Activated naive CD8-positive, alpha-beta T cell (primary cell): ENCODE data around the gene RFX1.
"Not testable (repeated sequence)": the region's sequence is repeated elsewhere in the genome, so short reads cannot be mapped to it uniquely, and the experiment has no call there.

Experiments
- H3K27ac Mint-ChIP-seq: one replicate; pipeline ENCODE4 v1.8.0; 2021; ENCODE audit warnings: mixed read lengths
- H3K27me3 Mint-ChIP-seq: one replicate; pipeline ENCODE4 v1.8.0; 2021; ENCODE audit warnings: mixed read lengths
- H3K36me3 Mint-ChIP-seq: one replicate; pipeline ENCODE4 v1.8.0; 2021; ENCODE audit warnings: mixed read lengths
- H3K4me1 Mint-ChIP-seq: one replicate; pipeline ENCODE4 v1.8.0; 2021; ENCODE audit warnings: low read depth, mixed read lengths
- H3K4me3 Mint-ChIP-seq: one replicate; pipeline ENCODE4 v1.8.0; 2021; ENCODE audit warnings: mild to moderate bottlenecking, mixed read lengths
- H3K9me3 Mint-ChIP-seq: one replicate; pipeline ENCODE4 v1.8.0; 2021; ENCODE audit warnings: low read depth, mixed read lengths

Gene RFX1

DNA sequence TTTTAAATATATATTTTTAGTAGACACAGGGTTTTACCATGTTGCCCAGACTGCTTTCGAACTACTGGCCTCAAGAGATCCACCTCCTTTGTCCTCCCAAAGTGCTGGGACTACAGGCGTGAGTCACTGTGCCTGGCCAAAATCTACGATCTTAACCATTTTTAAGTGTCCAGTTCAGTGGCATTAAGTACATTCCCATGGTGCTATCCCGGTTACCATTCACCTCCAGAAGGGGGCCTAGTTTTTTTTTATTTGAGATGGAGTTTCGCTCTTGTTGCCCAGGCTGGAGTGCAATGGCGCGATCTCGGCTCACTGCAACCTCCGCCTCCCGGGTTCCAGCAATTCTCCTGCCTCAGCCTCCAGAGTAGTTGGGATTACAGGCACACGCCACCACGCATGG is 29.0 kb upstream of the RFX1 start:
- H3K4me1 Mint-ChIP-seq, result peaks cover 27% of the 10 kb centered on the region
- H3K4me3 Mint-ChIP-seq, H3K36me3 Mint-ChIP-seq, H3K27ac Mint-ChIP-seq, H3K9me3 Mint-ChIP-seq, H3K27me3 Mint-ChIP-seq: not testable (repeated sequence)

DNA sequence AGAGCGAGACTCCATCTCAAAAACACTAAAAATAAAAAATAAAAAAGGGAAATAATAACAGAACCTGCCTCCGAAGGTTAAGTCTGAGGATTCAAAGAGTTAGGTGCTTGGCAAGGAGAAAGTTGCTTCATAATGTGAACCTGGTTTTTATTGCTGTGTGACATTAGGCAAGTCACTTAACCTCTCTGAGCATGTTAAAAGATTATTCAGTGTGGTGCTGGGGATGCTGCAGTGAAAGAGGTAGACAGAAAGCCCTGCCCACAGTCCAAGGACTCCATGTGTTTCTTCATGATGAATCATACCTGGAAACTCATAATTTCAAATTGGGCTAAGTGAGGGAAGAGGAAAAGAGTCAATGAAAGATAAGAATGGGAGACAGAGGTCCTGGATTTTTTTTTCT is 27.8 kb upstream of the RFX1 start:
- no peaks in the 10 kb centered on the region for H3K9me3 Mint-ChIP-seq
- peak overlapping the region; percentile 80 for H3K4me3 Mint-ChIP-seq
- H3K27me3 Mint-ChIP-seq, result no peaks in the 10 kb centered on the region
- H3K4me1 Mint-ChIP-seq, result peaks cover 29% of the 10 kb centered on the region
- H3K36me3 Mint-ChIP-seq, result peaks cover 3% of the 10 kb centered on the region
- peak overlapping the region; percentile 90 for H3K27ac Mint-ChIP-seq

DNA sequence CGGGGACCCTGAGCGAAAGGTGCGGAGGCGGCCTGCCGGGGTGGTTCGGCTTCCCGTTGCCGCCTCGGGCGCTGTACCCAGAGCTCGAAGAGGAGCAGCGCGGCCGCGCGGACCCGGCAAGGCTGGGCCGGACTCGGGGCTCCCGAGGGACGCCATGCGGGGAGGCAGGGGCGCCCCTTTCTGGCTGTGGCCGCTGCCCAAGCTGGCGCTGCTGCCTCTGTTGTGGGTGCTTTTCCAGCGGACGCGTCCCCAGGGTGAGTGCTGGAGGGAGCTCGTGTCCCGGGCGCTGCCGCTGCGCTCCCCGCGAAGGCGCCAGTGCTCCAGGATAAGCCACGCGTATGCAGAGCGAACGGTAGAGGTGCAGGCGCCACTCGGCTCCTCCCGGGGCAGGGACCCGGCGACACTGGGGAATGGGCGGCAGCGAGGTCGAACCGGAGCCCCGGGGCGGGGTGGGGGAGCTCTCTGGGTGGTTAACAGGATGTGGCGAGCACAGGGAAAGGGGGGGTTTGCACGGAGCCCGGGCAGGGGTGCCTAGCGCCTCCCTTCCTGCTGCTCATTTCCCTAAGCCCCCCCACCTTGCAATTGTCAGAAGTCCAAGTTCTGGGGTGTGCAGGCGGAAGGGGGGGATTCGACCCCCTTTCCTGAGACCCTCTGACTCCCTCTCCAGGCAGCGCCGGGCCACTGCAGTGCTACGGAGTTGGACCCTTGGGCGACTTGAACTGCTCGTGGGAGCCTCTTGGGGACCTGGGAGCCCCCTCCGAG is 25.8 kb upstream of the RFX1 start, which contains the start of gene IL27RA:
Gene IL27RA, plus strand, starts transcription at position 44 of the 762 bp plus-strand sequence. Its CDS starts 111 bp downstream, at position 155.
- Mint-ChIP-seq H3K9me3 (no peaks in the 10 kb centered on the region), H3K4me3 (peak within 1 kb of the TSS; percentile 92), H3K27ac (peak within 1 kb of the TSS; percentile 88), H3K36me3 (peaks cover 3% of the 10 kb centered on the region), H3K27me3 (no peaks in the 10 kb centered on the region), H3K4me1 (peaks cover 27% of the 10 kb centered on the region)

DNA sequence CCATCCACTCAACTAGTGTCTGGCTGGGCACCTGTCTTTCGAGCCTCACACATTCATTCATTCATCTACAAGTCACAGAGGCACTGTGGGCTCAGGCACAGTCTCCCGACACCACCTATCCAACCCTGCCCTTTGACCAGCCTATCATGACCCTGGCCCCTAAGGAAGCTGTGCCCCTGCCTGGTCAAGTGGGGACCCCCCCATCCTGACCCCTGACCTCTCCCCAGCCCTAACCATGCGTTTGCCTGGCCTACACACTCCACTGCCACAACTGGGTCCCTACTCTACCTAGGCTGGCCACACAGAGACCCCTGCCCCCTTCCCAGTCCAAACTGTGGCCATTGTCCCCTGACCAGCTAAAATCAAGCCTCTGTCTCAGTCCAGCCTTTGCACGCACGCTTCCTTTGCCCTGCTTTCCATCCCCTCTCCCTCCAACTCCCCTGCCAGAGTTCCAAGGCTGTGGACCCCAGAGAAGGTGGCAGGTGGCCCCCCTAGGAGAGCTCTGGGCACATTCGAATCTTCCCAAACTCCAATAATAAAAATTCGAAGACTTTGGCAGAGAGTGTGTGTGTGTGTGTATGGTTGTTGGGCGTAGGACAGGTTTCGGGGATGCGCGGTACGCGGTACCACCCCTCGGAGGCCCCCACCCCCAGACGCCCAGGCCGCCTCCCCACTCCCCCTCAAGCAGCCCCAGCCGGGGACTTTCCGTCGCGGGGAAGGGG is 25.0 kb upstream of the RFX1 start:
- H3K36me3 Mint-ChIP-seq, result peaks cover 3% of the 10 kb centered on the region
- H3K27ac Mint-ChIP-seq, result peak overlapping the region; percentile 36
- peaks cover 25% of the 10 kb centered on the region for H3K4me1 Mint-ChIP-seq
- no peaks in the 10 kb centered on the region for H3K27me3 Mint-ChIP-seq
- no peaks in the 10 kb centered on the region for H3K9me3 Mint-ChIP-seq
- H3K4me3 Mint-ChIP-seq, result peak overlapping the region; percentile 92

DNA sequence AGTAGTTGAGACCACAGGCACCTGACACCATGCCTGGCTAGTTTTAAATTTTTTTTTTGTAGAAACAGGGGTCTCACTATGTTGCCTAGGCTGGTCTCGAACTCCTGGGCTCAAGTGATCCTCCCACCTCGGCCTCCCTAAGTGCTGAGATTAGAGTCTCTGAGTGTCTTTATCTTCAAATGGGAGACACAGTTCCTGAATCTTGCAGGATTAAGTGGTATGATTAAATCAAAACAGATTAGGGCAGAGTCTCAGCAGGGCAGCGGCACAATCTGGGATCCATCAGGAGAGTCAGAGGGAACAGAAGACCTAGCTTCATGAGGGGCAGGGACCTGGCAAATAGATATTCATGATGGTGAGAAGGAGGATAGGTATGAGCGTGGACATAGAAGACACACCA is 22.8 kb upstream of the RFX1 start:
- no peaks in the 10 kb centered on the region for H3K27me3 Mint-ChIP-seq
- no peak overlapping the region for H3K4me3 Mint-ChIP-seq
- H3K27ac Mint-ChIP-seq, result peak overlapping the region; percentile 56
- H3K9me3 Mint-ChIP-seq, result no peaks in the 10 kb centered on the region
- H3K36me3 Mint-ChIP-seq, result peaks cover under 1% of the 10 kb centered on the region
- H3K4me1 Mint-ChIP-seq, result peaks cover 18% of the 10 kb centered on the region

DNA sequence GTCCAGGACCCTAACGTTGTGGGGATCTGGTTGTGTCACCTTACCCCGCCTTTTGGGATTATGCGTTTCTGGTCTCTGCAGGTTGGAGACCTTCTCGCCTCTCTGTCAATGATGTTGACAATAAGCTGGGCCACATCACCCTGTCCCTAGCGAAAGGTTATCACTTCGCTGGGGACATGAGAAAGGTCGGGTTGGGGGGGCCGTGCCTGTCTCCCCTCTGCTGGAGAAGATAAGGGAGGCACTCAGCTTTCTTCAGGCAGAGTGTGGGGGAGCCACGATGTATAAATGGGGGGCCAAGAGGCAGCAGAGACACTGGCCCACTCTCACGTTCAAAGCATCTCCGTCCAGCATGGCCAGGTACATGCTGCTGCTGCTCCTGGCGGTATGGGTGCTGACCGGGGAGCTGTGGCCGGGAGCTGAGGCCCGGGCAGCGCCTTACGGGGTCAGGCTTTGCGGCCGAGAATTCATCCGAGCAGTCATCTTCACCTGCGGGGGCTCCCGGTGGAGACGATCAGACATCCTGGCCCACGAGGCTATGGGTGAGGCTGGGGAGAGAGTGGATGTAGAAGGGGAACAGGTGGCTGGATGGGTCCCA is 21.8 kb upstream of the RFX1 start, which contains the start of gene RLN3:
Gene RLN3, plus strand, starts transcription at position 293 of the 595 bp plus-strand sequence. Its CDS starts 57 bp downstream, at position 350.
- Mint-ChIP-seq H3K4me1 (peaks cover 19% of the 10 kb centered on the region), H3K9me3 (no peaks in the 10 kb centered on the region), H3K27me3 (no peaks in the 10 kb centered on the region), H3K27ac (peak within 1 kb of the TSS; percentile 56), H3K4me3 (no peak within 1 kb of the TSS), H3K36me3 (no peaks in the 10 kb centered on the region)

DNA sequence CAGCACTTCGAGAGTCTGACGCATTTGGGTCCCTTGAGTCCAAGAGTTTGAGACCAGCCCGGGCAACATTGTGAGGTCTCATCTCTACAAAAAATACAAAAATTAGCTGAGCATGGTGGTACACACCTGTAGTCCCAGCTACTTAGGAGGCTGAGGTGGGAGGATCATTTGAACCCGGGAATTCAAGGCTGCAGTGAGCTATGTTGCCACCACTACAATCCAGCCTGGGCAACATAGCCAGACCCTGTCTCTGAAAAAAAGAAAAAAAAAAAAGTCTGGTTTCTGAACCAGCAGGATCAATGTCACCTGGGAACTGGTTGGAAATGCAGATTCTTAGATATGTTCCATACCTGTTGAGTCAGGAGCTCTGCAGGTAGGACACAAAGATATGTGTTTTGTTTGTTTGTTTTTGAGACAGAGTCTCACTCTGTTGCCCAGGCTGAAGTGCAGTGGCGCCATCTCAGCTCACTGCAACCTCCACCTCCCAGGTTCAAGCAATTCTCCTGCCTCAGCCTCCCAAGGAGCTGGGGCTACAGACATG is 20.6 kb upstream of the RFX1 start:
- H3K4me3 Mint-ChIP-seq, H3K36me3 Mint-ChIP-seq, H3K27me3 Mint-ChIP-seq, H3K9me3 Mint-ChIP-seq, H3K27ac Mint-ChIP-seq: not testable (repeated sequence)
- peaks cover 17% of the 10 kb centered on the region for H3K4me1 Mint-ChIP-seq

DNA sequence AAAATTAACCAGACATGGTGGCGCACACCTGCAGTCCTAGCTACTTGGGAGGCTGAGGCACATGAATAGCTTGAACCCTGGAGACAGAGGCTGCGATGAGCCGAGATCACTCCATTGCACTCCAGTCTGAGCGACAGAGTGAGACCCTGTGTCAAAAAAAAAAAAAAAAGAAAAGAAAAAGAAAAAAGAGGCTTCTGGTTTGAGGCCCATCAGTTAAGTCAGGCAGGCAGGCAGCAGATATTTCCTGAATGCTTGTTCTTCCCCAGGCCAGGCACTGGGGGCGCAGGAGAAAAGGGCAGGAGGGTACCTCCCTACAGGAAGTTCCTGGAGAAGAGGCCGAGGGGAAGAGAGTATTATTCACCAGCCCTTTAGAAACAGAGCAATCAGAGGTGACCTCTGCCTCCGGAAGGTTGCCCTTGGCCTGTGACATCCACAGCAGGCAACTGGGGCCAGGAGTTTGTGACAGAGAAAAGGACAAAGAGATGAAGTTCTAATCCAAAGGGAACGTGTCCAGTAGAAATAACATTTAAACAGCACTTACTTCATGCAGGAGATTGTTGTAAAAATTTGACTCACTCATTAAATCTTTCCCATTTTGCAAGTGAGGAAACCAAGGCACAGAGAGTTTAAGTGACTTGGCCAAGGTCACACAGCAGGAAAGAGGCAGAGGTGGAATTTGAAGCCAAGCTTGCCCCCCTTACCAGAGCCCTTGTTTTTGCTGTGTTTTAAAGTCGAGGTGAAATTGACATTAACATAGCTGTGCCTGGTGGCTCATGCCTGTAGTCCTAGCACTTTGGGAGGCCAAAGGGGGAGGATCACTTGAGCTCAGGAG is 17.5 kb upstream of the RFX1 start:
- no peaks in the 10 kb centered on the region for H3K36me3 Mint-ChIP-seq
- H3K27me3 Mint-ChIP-seq, result no peaks in the 10 kb centered on the region
- no peaks in the 10 kb centered on the region for H3K9me3 Mint-ChIP-seq
- peaks cover 5% of the 10 kb centered on the region for H3K4me1 Mint-ChIP-seq
- peak overlapping the region; percentile 51 for H3K27ac Mint-ChIP-seq
- no peak overlapping the region for H3K4me3 Mint-ChIP-seq

DNA sequence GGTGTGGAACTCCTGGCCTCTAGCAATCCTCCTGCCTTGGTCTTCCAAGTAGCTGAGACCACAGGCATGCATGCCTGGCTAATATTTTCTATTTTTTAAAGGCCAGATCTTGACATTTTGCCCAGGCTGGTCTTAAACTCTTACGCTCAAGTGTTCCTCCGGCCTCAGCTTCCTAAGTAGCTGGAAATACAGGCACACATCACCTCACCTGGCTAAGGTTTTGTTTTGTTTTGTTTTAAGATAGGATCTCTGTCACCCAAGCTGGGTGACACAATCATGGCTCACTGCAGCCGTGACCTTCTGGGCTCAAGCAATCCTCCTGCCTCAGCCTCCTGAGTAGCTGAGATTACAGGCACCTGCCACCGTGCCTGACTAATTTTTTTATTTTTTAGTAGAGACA is 16.3 kb upstream of the RFX1 start:
- no peaks in the 10 kb centered on the region for H3K27me3 Mint-ChIP-seq
- no peak overlapping the region for H3K27ac Mint-ChIP-seq
- H3K36me3 Mint-ChIP-seq, result no peaks in the 10 kb centered on the region
- H3K4me1 Mint-ChIP-seq, result peaks cover 5% of the 10 kb centered on the region
- H3K9me3 Mint-ChIP-seq, result no peaks in the 10 kb centered on the region
- H3K4me3 Mint-ChIP-seq, result no peak overlapping the region

DNA sequence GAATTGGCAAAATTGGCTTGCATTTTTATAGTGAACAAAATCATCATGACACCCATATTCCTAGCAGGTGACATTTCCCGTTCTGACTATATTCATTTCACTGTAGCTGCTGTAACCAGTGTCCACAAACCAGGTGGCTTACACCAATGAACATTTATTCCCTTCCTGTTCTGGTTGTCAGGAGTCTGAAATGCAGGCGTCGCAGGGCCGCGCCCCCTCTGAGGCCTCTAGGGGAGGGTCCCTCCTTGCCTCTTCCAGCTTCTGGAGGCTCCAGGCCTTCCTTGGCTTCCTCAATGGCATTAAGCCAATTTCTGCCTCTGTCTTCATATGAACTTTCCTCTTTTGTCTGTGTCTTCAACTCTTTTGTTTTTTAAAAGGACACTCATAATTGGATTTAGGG is 15.4 kb upstream of the RFX1 start:
- peaks cover 5% of the 10 kb centered on the region for H3K4me1 Mint-ChIP-seq
- H3K27ac Mint-ChIP-seq, result no peak overlapping the region
- H3K36me3 Mint-ChIP-seq, result no peaks in the 10 kb centered on the region
- H3K4me3 Mint-ChIP-seq, result no peak overlapping the region
- H3K9me3 Mint-ChIP-seq, result no peaks in the 10 kb centered on the region
- no peaks in the 10 kb centered on the region for H3K27me3 Mint-ChIP-seq

DNA sequence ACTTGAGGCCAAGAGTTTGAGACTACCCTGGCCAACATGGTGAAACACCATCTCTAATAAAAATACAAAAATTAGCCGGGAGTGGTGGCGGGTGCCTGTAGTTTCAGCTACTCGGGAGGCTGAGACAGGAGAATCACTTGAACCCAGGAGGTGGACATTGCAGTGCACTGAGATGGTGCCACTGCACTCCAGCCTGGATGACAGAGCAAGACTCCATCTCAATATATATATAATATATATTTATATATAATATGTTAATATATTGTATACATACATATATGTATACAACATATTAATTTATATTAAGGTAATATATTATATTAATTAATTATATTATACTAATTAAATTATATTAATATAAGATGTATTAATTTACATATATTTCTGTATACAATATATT is 13.6 kb upstream of the RFX1 start:
- H3K4me1 Mint-ChIP-seq, H3K4me3 Mint-ChIP-seq, H3K9me3 Mint-ChIP-seq, H3K27me3 Mint-ChIP-seq, H3K36me3 Mint-ChIP-seq, H3K27ac Mint-ChIP-seq: not testable (repeated sequence)

DNA sequence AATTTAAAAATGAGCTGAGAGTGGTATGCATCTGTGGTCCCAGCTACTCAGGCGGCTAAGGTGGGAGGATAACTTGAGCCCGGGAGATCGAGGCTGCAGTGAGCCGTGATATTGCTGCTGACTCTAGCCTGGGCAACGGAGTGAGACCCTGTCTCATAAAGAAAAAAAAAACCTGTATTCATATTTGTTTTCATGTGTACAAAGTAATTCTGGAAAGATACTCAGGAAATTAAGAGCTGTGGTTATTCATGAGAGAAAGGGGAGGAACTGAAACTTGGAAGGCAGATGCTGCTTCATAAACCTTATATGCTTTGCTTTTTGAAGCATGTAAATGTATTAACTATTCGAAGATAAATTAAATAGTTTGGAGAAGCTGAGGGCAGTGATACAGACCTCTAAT is 13.0 kb upstream of the RFX1 start:
- H3K4me3 Mint-ChIP-seq, result no peak overlapping the region
- no peaks in the 10 kb centered on the region for H3K9me3 Mint-ChIP-seq
- H3K27ac Mint-ChIP-seq, result no peak overlapping the region
- H3K27me3 Mint-ChIP-seq, result no peaks in the 10 kb centered on the region
- H3K4me1 Mint-ChIP-seq, result peaks cover 6% of the 10 kb centered on the region
- H3K36me3 Mint-ChIP-seq, result no peaks in the 10 kb centered on the region

DNA sequence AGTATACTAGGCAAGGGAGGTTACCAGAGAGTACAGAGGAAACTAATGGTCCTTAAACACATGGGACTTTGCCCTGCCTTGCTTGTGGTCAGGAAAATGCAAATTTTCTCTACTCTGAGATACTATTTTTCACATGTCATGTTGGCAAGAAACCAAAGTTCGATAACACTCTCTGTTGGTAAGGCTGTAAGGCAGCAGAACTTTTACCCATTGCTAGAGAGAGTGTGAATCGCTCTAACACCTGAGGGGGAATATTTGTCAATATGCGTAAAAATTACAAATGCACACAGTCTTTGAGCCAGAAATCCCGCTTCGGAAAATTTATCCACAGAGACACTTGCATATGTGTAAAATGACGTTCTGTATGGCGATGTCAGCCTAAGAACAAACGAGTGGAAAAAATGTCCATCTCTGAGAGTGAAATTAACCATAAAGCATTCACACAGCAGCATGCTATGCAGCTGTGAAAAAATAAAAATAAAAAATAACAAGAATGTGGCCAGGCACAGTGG is 9.5 kb upstream of the RFX1 start:
- H3K27me3 Mint-ChIP-seq, result no peaks in the 10 kb centered on the region
- H3K27ac Mint-ChIP-seq, result no peak overlapping the region
- peaks cover 1% of the 10 kb centered on the region for H3K4me1 Mint-ChIP-seq
- H3K4me3 Mint-ChIP-seq, result no peak overlapping the region
- H3K9me3 Mint-ChIP-seq, result no peaks in the 10 kb centered on the region
- H3K36me3 Mint-ChIP-seq, result no peaks in the 10 kb centered on the region

DNA sequence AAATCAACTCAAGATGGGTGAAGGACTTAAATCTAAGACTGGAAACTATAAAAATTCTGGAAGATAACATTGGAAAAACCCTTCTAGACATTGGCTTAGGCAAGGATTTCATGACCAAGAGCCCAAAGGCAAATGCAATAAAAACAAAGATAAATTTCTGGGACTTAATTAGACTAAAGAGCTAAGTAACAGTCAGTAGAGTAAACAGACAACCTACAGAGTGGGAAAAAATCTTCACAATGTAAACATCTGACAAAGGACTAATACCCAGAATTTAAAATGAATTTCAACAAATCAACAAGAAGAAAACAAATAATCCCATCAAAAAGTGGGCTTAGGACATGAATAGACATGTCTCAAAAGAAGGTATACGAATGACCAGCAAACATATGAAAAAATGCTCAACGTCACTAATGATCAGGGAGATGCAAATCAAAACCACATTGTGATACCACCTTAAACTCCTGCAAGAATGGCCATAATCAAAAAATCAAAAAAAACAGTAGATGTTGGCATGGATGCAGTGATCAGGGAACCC is 6.3 kb upstream of the RFX1 start:
- no peaks in the 10 kb centered on the region for H3K9me3 Mint-ChIP-seq
- no peaks in the 10 kb centered on the region for H3K27me3 Mint-ChIP-seq
- H3K27ac Mint-ChIP-seq, result no peak overlapping the region
- peaks cover 1% of the 10 kb centered on the region for H3K4me1 Mint-ChIP-seq
- H3K36me3 Mint-ChIP-seq, result no peaks in the 10 kb centered on the region
- H3K4me3 Mint-ChIP-seq, result no peak overlapping the region
